Stimulated activated CD8-positive, alpha-beta memory T cell treated with anti-CD3 and anti-CD28 coated beads, Interleukin-12 subunit alpha, Interleukin-12 subunit beta, amount 100 ng/mL, for 1 hour (primary cell): Measurements from ENCODE around the gene LRRC10.

Source experiments
- DNase-seq: peaks from one replicate; pipeline ENCODE4 v3.0.0-alpha.2; 2020; ENCODE audit warnings: low read depth

The LRRC10 gene

DNA sequence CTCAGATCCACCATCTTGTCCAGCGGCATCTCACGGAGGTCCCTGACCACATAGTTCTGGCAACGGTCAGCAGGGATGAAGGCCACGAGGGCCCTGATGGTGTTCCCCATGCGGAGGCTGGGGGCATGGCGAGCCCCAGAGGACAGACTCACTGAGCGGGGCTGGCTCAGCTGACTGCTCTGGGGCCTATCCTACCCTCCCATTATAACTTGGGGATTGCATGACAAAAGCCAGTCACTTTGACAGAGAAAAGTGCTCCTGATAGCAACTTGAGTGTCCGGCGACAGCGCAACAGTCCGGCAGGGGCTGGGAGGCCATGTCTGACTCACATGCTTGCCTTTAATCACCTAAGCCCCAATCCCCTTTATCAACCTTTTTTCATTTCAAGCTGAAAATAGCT is at the start of gene LRRC10:
Gene LRRC10, minus strand, starts transcription at position 179 of the 400 bp plus-strand sequence. Its CDS starts 69 bp downstream, at position 110.
- no peak for DNase-seq

- DNase-seq, result no peak
Observed at GRCh38 chr12:69660164-69660863, 49.6 kb upstream of the LRRC10 start.

- DNase-seq, result no peak
Observed at GRCh38 chr12:69658203-69658602, 47.5 kb upstream of the LRRC10 start.

- DNase-seq, result no peak
Observed at GRCh38 chr12:69657376-69658137, 46.9 kb upstream of the LRRC10 start.

DNA sequence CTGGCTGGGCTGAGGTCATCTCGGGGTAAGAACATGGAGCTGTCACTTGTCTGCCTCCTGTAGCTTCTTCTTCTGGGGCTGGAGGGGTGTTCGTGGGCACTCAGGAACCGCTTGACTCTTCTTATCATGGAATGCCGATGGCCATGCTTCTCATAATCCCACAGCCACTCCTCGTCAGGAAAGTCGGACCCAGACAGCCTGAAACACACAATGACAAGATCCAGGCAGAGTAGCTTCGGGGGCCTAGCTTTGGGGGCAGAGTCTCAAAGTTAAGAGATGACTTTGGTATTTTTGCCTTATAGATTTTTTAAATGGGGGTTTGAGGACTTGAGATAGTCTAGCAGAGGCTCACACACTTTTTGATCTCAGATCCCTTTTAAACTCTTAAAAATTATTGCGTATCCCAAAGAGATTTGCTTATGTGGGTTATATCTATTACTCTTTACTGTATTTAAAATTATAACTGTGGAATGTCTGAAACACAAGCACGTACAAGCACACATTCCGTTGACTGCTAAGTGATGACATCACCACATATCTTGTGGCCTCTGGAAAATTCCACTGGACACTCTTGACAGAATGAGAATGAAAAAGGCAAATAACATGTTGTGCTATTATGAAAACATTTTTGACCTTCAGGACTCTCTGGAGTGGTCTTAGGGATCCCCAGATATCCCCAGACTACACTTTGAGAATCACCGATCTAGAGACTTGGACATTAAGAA is 45.1 kb upstream of the LRRC10 start:
- DNase-seq, result no peak

DNA sequence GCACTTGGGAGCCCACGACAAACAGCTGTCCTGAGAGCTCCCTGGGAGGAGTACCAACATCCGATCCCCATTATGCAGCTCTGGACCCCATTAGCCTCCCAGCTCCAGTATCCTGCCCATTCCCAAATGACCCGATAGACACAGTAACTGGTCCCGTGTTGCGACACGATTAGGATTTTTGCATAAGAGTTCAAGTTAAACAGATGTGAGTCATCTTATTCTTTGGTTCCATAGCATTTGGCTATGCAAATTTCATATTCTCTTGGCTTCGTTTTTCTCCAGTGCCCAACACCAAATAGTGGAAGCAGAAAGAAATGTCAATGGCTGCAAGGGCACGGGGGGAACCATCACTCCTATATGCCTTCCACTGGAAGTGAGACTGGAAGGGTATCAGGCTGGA is 43.0 kb upstream of the LRRC10 start:
- no peak for DNase-seq

DNA sequence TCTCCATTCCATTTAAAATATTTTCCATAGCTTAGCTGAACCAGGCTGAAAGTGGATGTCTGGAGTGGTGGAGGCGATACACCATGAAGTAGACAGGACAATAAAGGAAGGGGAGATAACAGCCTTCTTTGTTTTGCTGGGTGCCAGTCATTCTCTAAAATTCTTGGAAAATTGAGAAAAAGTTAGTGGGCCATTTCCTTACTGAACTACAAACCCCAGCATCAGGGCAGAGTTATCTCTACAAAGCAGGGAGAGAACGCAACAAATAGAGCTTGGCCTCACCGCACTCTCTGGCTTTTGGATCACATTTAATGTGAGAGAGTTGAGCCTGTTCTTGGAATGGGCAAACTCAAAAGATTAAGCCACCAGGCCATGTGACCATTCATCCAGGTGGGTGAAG is 41.2 kb upstream of the LRRC10 start:
- no peak for DNase-seq

- DNase-seq, result no peak
Observed at GRCh38 chr12:69649529-69649928, 38.8 kb upstream of the LRRC10 start.

- no peak for DNase-seq
Observed at GRCh38 chr12:69648476-69648875, 37.8 kb upstream of the LRRC10 start.

DNA sequence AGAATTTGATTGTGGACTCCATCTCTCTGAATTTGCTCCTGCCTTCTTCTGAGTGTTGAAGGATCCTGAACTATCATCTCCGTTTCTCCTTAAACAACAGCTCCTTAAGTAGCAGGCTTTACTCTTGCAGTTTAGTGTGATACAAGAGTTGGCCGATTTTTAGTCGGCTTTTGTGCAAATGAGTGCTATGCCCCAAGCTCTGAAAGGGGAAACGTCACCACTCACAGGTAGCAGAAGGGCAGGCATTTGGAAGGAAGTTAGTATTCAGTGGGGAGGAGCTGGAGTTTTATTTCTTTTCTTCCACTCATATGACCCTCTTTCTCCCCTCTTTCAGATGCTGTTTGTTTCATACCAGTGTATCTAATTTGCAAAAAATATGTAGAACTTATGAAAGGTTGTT is 36.5 kb upstream of the LRRC10 start:
- DNase-seq, result no peak

GRCh38 chr12:69645031-69645430 is 34.3 kb upstream of the LRRC10 start:
- DNase-seq, result no peak

DNA sequence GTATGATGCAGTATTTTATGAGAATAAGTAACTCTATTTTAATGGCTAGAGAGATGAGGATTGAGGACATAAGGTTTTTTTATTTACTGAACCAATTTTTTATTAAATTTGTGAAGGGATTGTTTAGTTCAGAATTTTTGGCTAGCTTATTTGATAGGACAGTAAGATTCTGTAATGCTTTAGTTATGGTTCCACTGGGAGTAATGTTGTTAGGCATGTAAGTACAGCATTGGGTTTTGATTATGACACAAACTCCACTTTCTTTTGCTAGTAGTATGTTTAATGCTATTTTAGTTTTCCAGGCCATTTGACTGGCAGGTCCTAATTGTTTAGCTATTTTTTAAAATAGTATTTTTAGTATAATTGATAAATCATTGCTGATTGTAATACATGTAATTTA is 33.8 kb upstream of the LRRC10 start:
- no peak for DNase-seq

DNA sequence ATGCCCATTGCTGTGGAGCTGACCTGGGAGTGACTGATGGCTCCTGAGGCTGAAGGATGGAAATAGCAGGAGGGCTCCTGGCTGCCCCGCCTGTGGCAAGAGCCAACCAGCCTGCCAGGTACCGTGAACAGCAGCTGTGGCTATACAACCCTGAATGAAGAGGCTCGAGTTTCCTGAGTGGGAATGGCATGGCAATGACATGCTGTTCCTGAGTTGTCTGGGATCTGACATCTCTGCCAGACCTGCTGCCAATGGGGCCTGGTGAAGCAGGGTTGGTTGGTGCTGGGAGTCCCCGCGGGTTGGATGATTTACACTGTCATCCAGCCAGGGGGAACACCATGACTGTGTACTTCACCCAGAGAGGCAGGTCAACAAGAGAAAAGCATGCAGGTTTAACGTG is 31.8 kb upstream of the LRRC10 start:
- DNase-seq, result no peak

DNA sequence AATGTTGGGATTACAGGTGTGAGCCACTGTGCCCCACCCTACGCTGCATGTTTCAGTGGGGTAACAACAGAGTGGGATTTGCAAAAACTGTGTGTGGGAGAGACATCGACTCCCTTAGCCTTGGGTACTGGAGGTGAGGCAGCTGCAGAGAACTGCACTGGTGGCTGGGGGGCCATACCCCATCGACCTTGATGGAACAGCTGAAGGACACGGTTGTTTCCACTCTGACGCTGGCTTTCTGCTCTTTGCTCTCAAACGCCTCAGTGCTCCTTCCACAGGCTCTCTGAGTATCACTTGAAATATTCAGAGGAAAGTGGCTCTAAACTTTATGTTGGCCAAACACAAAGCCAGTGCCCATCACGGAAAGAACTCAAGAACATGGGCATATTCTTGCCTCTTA is 30.8 kb upstream of the LRRC10 start:
- no peak for DNase-seq

- peak; percentile 24 for DNase-seq
Observed at GRCh38 chr12:69639400-69640016, 28.8 kb upstream of the LRRC10 start.

DNA sequence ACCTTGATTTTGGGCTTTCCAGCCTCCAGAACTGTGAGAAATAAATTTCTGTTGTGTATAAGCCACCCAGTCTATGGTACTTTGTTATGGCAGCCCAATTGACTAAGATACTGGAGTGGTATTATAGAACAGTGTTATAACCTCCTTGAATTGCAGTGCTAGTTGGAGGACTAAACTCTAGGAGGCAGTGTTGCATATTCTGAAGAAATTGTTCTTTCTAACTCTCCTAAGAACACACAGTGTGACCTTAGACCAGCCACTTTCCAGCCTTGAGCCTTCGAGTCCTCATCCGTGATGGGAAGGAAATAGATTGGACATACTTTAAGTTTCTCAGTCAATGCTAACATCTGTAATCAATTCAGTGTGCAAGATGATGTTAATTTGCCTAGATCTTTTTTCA is 22.4 kb upstream of the LRRC10 start:
- DNase-seq, result no peak

DNA sequence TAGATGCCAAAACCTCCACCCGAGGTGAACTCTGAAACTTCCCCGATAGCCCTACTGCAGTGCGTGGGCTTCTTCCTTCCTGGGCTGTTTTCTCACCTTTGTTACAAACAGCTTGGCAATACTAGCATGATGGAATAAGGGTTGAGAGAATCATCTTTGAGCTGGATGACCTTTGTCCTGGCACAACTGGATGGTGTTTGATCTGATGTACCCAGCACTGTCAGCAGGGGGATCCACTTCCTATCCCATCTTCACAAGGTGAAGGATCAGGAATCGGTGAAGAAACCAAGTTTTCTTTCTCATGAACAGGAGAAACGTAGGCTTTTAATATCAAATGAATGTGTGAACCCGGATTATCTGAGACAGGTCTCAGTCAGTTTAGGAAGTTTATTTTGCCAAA is 19.5 kb upstream of the LRRC10 start:
- no peak for DNase-seq

- DNase-seq, result no peak
Observed at GRCh38 chr12:69627501-69627900, 16.8 kb upstream of the LRRC10 start.

GRCh38 chr12:69623970-69624369 is 13.3 kb upstream of the LRRC10 start:
- DNase-seq, result no peak

DNA sequence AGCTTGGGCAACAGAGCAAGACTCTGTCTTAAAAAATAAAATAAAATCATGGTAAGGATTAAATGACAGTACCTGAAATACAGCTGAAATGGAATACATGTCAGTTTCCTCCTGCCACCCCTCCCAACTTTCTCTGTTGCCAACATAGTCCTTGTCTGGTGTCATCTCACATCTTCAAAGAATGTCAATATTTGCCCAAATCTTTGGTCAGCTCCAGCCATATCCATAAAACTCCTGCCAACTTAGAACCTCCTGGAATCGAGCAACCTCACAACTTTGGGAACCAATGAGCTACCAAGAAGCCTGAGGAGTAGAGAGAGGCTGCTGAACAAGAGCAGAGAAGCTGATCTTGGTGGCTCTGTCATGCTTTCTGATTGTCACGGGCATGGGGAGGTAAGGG is 10.8 kb upstream of the LRRC10 start:
- DNase-seq, result no peak

DNA sequence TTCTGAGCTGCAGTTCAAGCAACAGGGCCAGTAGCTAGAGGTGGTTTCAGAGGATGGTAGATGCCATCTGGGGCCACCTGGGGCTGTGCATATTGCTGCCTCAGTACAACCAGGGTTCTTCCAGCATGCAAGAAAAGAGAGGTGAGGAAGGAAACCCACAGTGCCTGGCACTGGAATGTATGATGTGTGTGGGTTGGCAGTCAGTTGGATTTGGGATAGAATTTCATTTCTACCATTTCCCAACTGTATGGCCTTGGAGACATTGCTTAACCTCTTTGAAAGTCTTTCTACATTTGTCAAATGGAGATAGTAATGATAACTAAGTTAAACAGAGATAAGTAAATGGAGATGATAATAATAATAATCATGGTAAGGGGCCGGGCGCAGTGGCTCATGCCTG is 10.2 kb upstream of the LRRC10 start:
- no peak for DNase-seq

DNA sequence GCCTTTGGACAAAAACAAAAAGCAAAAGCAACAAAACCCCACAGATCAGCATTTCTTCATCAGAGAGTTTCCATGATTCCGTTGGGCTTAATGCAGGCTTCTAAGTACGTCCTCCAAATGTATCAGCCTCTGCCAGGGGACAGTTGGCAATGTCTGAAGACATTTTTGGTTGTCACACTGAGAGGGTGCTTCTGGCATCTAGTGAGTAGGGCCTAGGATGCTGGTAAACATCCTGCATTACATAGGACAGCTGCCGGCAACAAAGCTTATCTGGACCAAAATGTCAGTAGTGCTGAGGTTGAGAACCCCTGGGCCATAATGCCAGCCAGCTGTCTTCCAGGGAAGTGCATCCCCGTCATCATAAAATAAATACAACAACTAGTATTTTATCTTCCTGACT is 9.4 kb upstream of the LRRC10 start:
- no peak for DNase-seq

GRCh38 chr12:69619050-69619449 is 8.3 kb upstream of the LRRC10 start:
- DNase-seq, result no peak
